ENCODE measurements around the gene MATN1. TPM values are rescaled to one million over a fixed set of nuclear protein-coding genes. Genes with fewer than 3 reads are reported as not detected.

The MATN1 gene
- total and polyA plus RNA-seq, 2 experiments from 2014 or later = 0.32 TPM; not detected in 1

DNA sequence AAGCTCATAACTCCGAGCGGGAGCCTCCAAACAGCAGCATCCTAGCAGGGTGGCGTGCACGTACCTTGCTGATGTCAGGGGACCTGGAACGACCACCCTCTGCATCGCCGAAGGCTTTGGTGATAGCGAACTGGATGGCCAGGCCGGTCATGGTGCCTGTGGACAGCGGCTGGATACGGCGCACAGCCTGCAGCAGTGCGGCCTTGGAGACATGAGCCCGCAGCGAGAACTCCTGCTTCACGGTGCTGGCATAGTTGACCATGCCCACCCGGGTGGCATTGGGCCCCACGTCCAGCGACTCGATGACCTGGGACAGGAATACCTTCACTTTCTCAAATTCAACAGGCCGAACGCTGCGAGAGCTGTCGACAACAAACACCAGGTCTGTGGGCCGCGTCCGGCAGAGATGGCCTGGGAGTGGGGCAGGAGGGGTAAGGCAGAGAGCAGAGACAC is 2.0 kb downstream of the MATN1 start:
- H3K27me3 ChIP-seq (replicated peaks; ENCODE audit: insufficient read depth) = no peaks in the 10 kb centered on the region
- H3K36me3 ChIP-seq (ENCODE audit: low read depth) = no peaks in the 10 kb centered on the region
- H3K9me3 ChIP-seq (ENCODE audit: low read depth) = no peaks in the 10 kb centered on the region
- no peak for TF ChIP-seq EZH2 (IDR thresholded peaks at IDR 0.05; ENCODE audit: insufficient read depth, poor library complexity, severe bottlenecking)
- no peak for TF ChIP-seq EZH2phosphoT487 (IDR thresholded peaks at IDR 0.05; ENCODE audit: insufficient read depth, low read depth)
- H3K9ac ChIP-seq = no peak overlapping the region
- 94 to 97% methylated on average over 26 to 27 of the region's 27 CpGs for WGBS, 2 experiments (ENCODE audit: low coverage in 1 of 2, low lambda C conversion rate in 2 of 2, missing lambda C conversion rate in 2 of 2)
- in situ Hi-C loops (cut with MboI) = loop anchor here (5.0 to 25.0 kb wide), 2 partner anchors 56 to 1484 kb away; partner anchors contain the start of genes MECR and PTPRU
- H3K4me2 ChIP-seq (ENCODE audit: unreplicated experiment) = no peak overlapping the region
- H3K4me3 ChIP-seq = no peak overlapping the region
- H3F3A ChIP-seq (ENCODE audit: insufficient read depth) = no peaks in the 10 kb centered on the region
- no peak overlapping the region for H3K27ac ChIP-seq
- no peaks in the 10 kb centered on the region for H3K79me2 ChIP-seq (ENCODE audit: insufficient read depth)
- H3K4me1 ChIP-seq (ENCODE audit: insufficient read depth) = no peaks in the 10 kb centered on the region
- H4K20me1 ChIP-seq (ENCODE audit: insufficient read depth) = no peaks in the 10 kb centered on the region
- DNase-seq = no peak
- H3K9me2 ChIP-seq (ENCODE audit: insufficient read depth) = no peaks in the 10 kb centered on the region
- no peak overlapping the region for H2AFZ ChIP-seq

DNA sequence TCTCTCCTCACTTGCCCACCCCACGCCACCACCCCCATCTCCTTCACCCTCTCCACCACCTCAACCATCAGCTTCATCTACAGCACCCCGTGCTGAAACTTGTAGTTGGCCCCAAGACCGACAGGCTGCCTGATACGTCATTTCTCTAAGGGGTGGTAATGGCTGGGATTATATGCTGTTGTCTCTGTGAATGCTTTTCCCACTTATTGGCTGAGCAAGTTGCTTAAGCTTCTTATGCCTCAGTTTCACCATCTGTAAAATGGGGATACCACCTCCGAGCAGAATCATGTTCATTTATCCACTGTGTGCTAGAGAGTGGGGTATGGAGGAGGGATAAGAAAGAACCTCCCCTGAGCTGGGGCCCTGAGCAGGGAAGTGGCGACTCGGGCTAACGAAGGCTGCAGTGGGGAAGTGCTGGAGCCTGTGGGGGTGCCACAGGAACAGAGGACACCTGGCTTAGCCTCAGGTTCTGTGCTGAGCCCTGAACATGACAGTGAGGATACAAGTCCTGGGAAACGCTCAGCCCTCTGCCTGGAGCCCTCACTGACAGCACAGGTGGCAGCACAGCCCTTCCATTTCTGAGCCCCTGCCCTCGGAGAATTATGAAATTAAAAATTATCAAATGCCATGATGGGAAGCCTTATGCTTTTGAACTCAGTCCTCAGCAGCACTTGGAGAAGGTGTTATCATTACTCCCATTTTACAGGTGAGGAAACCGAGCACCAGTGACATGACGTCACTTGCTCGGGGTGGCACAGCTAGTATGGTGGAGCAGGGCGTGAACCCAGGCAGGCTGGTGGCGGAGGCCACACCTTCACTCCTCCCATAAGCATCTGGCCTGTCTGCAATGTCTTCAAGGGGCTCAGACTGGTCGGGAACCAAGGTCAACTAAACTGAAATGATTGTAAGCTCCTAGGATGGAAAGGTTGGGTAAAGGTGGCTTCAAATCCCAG is 2.8 kb downstream of the MATN1 start:
- WGBS, 2 experiments (ENCODE audit: low coverage in 1 of 2, low lambda C conversion rate in 2 of 2, missing lambda C conversion rate in 2 of 2) = 87 to 91% methylated on average over 16 of the region's 16 CpGs

GRCh38 chr1:30719406-30720270 is 3.7 kb downstream of the MATN1 start:
- peak overlapping the region; percentile 92 for H3K27ac ChIP-seq
- no peaks in the 10 kb centered on the region for H3K79me2 ChIP-seq (ENCODE audit: insufficient read depth)
- no peaks in the 10 kb centered on the region for H3K9me3 ChIP-seq (ENCODE audit: low read depth)
- H3K27me3 ChIP-seq (replicated peaks; ENCODE audit: insufficient read depth) = no peaks in the 10 kb centered on the region
- H3K4me1 ChIP-seq (ENCODE audit: insufficient read depth) = no peaks in the 10 kb centered on the region
- peak overlapping the region; percentile 88 for H3K9ac ChIP-seq
- H3K4me2 ChIP-seq (ENCODE audit: unreplicated experiment) = peak overlapping the region; percentile 86
- no peaks in the 10 kb centered on the region for H3K9me2 ChIP-seq (ENCODE audit: insufficient read depth)
- peak overlapping the region; percentile 73 for H3K4me3 ChIP-seq
- TF ChIP-seq EZH2phosphoT487 (IDR thresholded peaks at IDR 0.05; ENCODE audit: insufficient read depth, low read depth) = no peak
- no peak for TF ChIP-seq EZH2 (IDR thresholded peaks at IDR 0.05; ENCODE audit: insufficient read depth, poor library complexity, severe bottlenecking)
- peak overlapping the region; percentile 85 for H2AFZ ChIP-seq
- H4K20me1 ChIP-seq (ENCODE audit: insufficient read depth) = no peaks in the 10 kb centered on the region
- H3K36me3 ChIP-seq (ENCODE audit: low read depth) = no peaks in the 10 kb centered on the region
- WGBS, 2 experiments (ENCODE audit: low coverage in 1 of 2, low lambda C conversion rate in 2 of 2, missing lambda C conversion rate in 2 of 2) = 21 to 24% methylated on average over 19 to 20 of the region's 21 CpGs
- H3F3A ChIP-seq (ENCODE audit: insufficient read depth) = no peaks in the 10 kb centered on the region
- in situ Hi-C loops (cut with MboI) = loop anchor here (5.0 to 25.0 kb wide), 2 partner anchors 58 to 1482 kb away; partner anchors contain the start of genes MECR and PTPRU
- DNase-seq = peak; percentile 58

More for the DNA sequence above, 2.8 kb downstream of the MATN1 start:
- in situ Hi-C loops (cut with MboI) = loop anchor here (5.0 to 25.0 kb wide), 2 partner anchors 57 to 1483 kb away; partner anchors contain the start of genes MECR and PTPRU
- Histone ChIP-seq H3K4me3 (no peak overlapping the region), H2AFZ (no peak overlapping the region), H3K27me3 (replicated peaks; ENCODE audit: insufficient read depth) (no peaks in the 10 kb centered on the region), H3K9ac (no peak overlapping the region), H3K4me2 (ENCODE audit: unreplicated experiment) (no peak overlapping the region), H3K79me2 (ENCODE audit: insufficient read depth) (no peaks in the 10 kb centered on the region), H4K20me1 (ENCODE audit: insufficient read depth) (no peaks in the 10 kb centered on the region), H3K36me3 (ENCODE audit: low read depth) (no peaks in the 10 kb centered on the region), H3F3A (ENCODE audit: insufficient read depth) (no peaks in the 10 kb centered on the region), H3K4me1 (ENCODE audit: insufficient read depth) (no peaks in the 10 kb centered on the region), H3K9me2 (ENCODE audit: insufficient read depth) (no peaks in the 10 kb centered on the region), H3K9me3 (ENCODE audit: low read depth) (no peaks in the 10 kb centered on the region), H3K27ac (no peak overlapping the region)
- DNase-seq = no peak
- TF ChIP-seq EZH2 (IDR thresholded peaks at IDR 0.05; ENCODE audit: insufficient read depth, poor library complexity, severe bottlenecking) = no peak
- TF ChIP-seq EZH2phosphoT487 (IDR thresholded peaks at IDR 0.05; ENCODE audit: insufficient read depth, low read depth) = no peak
